ENCODE results near the gene CTCF.

Gene CTCF

GRCh38 chr16:67539691-67540635 is 22.4 kb upstream of the CTCF start:
- H3K27me3 Mint-ChIP-seq: no peaks in the 10 kb centered on the region
- H3K36me3 Mint-ChIP-seq: peaks cover 40 to 70% of the 10 kb centered on the region in 2 donors
- ATAC-seq (replicated peaks) (no peak), DNase-seq (no peak)
- H3K4me3 Mint-ChIP-seq: peak overlapping the region in 1 of 2 donors; percentile 67
- H3K27ac Mint-ChIP-seq: peak overlapping the region; percentile 81
- peaks cover 76 to 94% of the 10 kb centered on the region in 2 donors for H3K4me1 Mint-ChIP-seq
- no peaks in the 10 kb centered on the region for H3K9me3 Mint-ChIP-seq

GRCh38 chr16:67540756-67541155 is 21.6 kb upstream of the CTCF start:
- peak overlapping the region; percentile 3 for H3K27ac Mint-ChIP-seq
- H3K4me3 Mint-ChIP-seq: peak overlapping the region in 1 of 2 donors; percentile 29
- DNase-seq: no peak
- ATAC-seq (replicated peaks): no peak
- H3K9me3 Mint-ChIP-seq: no peaks in the 10 kb centered on the region
- H3K27me3 Mint-ChIP-seq: no peaks in the 10 kb centered on the region
- peaks cover 71 to 90% of the 10 kb centered on the region in 2 donors for H3K4me1 Mint-ChIP-seq
- H3K36me3 Mint-ChIP-seq: peaks cover 43 to 73% of the 10 kb centered on the region in 2 donors

GRCh38 chr16:67541391-67542263 is 20.7 kb upstream of the CTCF start:
- H3K4me3 Mint-ChIP-seq: peak overlapping the region in 1 of 2 donors; percentile 10
- H3K9me3 Mint-ChIP-seq: no peaks in the 10 kb centered on the region
- H3K27ac Mint-ChIP-seq: peak overlapping the region; percentile 79
- H3K4me1 Mint-ChIP-seq: peaks cover 68 to 88% of the 10 kb centered on the region in 2 donors
- ATAC-seq (replicated peaks) (no peak), DNase-seq (no peak)
- no peaks in the 10 kb centered on the region for H3K27me3 Mint-ChIP-seq
- peaks cover 43 to 79% of the 10 kb centered on the region in 2 donors for H3K36me3 Mint-ChIP-seq

- DNase-seq (peak; percentile 55), ATAC-seq (replicated peaks) (peak; percentile 72 to 74)
- Mint-ChIP-seq H3K4me3 (no peak overlapping the region), H3K9me3 (no peaks in the 10 kb centered on the region), H3K27me3 (no peaks in the 10 kb centered on the region), H3K36me3 (peaks cover 43 to 77% of the 10 kb centered on the region in 2 donors), H3K4me1 (peaks cover 71 to 88% of the 10 kb centered on the region in 2 donors), H3K27ac (peak overlapping the region; percentile 79)
These were observed 19.9 kb upstream of the CTCF start for GRCh38 chr16:67542464-67542863.

GRCh38 chr16:67543036-67543435 is 19.3 kb upstream of the CTCF start:
- no peak for ATAC-seq (replicated peaks)
- H3K4me3 Mint-ChIP-seq: no peak overlapping the region
- H3K36me3 Mint-ChIP-seq: peaks cover 45 to 82% of the 10 kb centered on the region in 2 donors
- no peaks in the 10 kb centered on the region for H3K27me3 Mint-ChIP-seq
- no peak for DNase-seq
- peaks cover 76 to 93% of the 10 kb centered on the region in 2 donors for H3K4me1 Mint-ChIP-seq
- no peaks in the 10 kb centered on the region for H3K9me3 Mint-ChIP-seq
- H3K27ac Mint-ChIP-seq: peak overlapping the region; percentile 79

GRCh38 chr16:67543582-67543981 is 18.7 kb upstream of the CTCF start:
- no peak for DNase-seq
- H3K9me3 Mint-ChIP-seq: no peaks in the 10 kb centered on the region
- H3K4me3 Mint-ChIP-seq: peak overlapping the region; percentile 39 to 48
- H3K4me1 Mint-ChIP-seq: peaks cover 82 to 93% of the 10 kb centered on the region in 2 donors
- ATAC-seq (replicated peaks): no peak
- peaks cover 45 to 85% of the 10 kb centered on the region in 2 donors for H3K36me3 Mint-ChIP-seq
- H3K27me3 Mint-ChIP-seq: no peaks in the 10 kb centered on the region
- peak overlapping the region; percentile 90 for H3K27ac Mint-ChIP-seq

- Mint-ChIP-seq H3K27me3 (no peaks in the 10 kb centered on the region), H3K36me3 (peaks cover 43 to 78% of the 10 kb centered on the region in 2 donors), H3K9me3 (no peaks in the 10 kb centered on the region), H3K27ac (peak overlapping the region; percentile 90), H3K4me3 (peak overlapping the region; percentile 26 to 48), H3K4me1 (peaks cover 83 to 93% of the 10 kb centered on the region in 2 donors)
- DNase-seq (no peak), ATAC-seq (replicated peaks) (no peak)
These were observed 17.9 kb upstream of the CTCF start for GRCh38 chr16:67544329-67544841.

- peaks cover 84 to 95% of the 10 kb centered on the region in 2 donors for H3K4me1 Mint-ChIP-seq
- no peak for DNase-seq
- no peak for ATAC-seq (replicated peaks)
- no peaks in the 10 kb centered on the region for H3K9me3 Mint-ChIP-seq
- H3K36me3 Mint-ChIP-seq: peaks cover 42 to 74% of the 10 kb centered on the region in 2 donors
- H3K27me3 Mint-ChIP-seq: no peaks in the 10 kb centered on the region
- peak overlapping the region in 1 of 2 donors; percentile 22 for H3K4me3 Mint-ChIP-seq
- H3K27ac Mint-ChIP-seq: peak overlapping the region; percentile 90
These were observed 17.3 kb upstream of the CTCF start for GRCh38 chr16:67544844-67545664.

GRCh38 chr16:67545665-67546024 is 16.7 kb upstream of the CTCF start:
- H3K27ac Mint-ChIP-seq: peak overlapping the region; percentile 20
- H3K9me3 Mint-ChIP-seq: no peaks in the 10 kb centered on the region
- DNase-seq (no peak), ATAC-seq (replicated peaks) (no peak)
- H3K36me3 Mint-ChIP-seq: peaks cover 39 to 70% of the 10 kb centered on the region in 2 donors
- H3K4me1 Mint-ChIP-seq: peaks cover 80 to 94% of the 10 kb centered on the region in 2 donors
- H3K4me3 Mint-ChIP-seq: no peak overlapping the region
- no peaks in the 10 kb centered on the region for H3K27me3 Mint-ChIP-seq

GRCh38 chr16:67546091-67546501 is 16.2 kb upstream of the CTCF start:
- ATAC-seq (replicated peaks) (no peak), DNase-seq (no peak)
- Mint-ChIP-seq H3K4me3 (no peak overlapping the region), H3K9me3 (no peaks in the 10 kb centered on the region), H3K27ac (peak overlapping the region; percentile 91), H3K27me3 (no peaks in the 10 kb centered on the region), H3K4me1 (peaks cover 79 to 89% of the 10 kb centered on the region in 2 donors), H3K36me3 (peaks cover 36 to 65% of the 10 kb centered on the region in 2 donors)

GRCh38 chr16:67546761-67547422 is 15.4 kb upstream of the CTCF start:
- peak overlapping the region; percentile 91 for H3K27ac Mint-ChIP-seq
- no peaks in the 10 kb centered on the region for H3K9me3 Mint-ChIP-seq
- H3K4me1 Mint-ChIP-seq: peaks cover 73 to 85% of the 10 kb centered on the region in 2 donors
- H3K27me3 Mint-ChIP-seq: no peaks in the 10 kb centered on the region
- peaks cover 35 to 60% of the 10 kb centered on the region in 2 donors for H3K36me3 Mint-ChIP-seq
- DNase-seq (no peak), ATAC-seq (replicated peaks) (peak; percentile 20 to 26)
- H3K4me3 Mint-ChIP-seq: peak overlapping the region; percentile 72 to 74

GRCh38 chr16:67547423-67548264 is 14.7 kb upstream of the CTCF start:
- Mint-ChIP-seq H3K4me1 (peaks cover 74 to 85% of the 10 kb centered on the region in 2 donors), H3K9me3 (no peaks in the 10 kb centered on the region), H3K27ac (peak overlapping the region; percentile 91), H3K4me3 (peak overlapping the region; percentile 72 to 74), H3K36me3 (peaks cover 33 to 57% of the 10 kb centered on the region in 2 donors), H3K27me3 (no peaks in the 10 kb centered on the region)
- ATAC-seq (replicated peaks) (peak; percentile 66 to 67), DNase-seq (peak; percentile 66)

Measured in stimulated activated naive B cell treated with anti-CD40 and anti-IgM and Interleukin-4, amounts not matched to agents 10 μg/mL and 1 μg/mL and 100 μg/mL, for 72 hours (primary cell).